Pons (tissue), 1 donor: ENCODE data around the gene COBLL1.

Experiments used
- DNase-seq: peaks from one replicate; pipeline ENCODE4 v3.0.0-alpha.2; 2016; ENCODE audit warnings: low spot score

Gene COBLL1

DNA sequence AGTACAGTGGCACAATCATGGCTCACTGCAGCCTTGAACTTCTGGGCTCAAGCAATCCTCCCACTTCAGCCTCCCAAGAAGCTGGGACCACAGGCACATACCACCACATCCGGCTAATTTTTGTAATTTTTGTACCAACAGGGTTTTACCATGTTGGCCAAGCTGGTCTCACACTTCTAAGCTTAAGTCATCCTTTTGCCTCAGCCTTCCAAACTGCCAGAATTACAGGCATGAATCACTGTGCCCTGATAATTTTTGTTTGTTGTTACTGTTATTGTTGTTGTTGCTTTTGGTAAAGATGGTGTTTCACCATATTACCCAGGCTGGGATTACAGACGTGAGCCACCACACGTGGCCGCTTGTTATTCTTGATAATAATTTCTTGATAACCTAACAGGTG lies 10.5 kb upstream of the COBLL1 start:
- no peak for DNase-seq

DNA sequence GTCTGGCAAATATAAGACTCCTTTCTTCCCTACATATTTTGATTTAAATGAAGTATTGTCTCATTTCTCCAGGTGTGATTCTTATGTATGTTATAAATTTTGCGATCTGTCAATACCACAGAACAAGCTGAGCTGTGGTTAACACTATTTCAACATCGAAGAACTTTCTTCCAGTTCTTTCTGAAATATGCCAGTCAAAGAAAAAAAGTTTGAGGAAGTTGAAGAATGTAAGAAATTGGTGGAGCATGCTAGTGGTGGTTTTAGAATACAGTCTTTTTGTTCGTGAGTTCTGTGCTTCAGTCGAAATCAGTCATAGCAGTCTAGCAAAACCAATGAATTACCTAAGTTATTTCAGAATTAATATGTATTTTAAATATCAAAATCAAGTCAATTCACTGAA lies 8.6 kb upstream of the COBLL1 start:
- DNase-seq = peak; percentile 28

DNA sequence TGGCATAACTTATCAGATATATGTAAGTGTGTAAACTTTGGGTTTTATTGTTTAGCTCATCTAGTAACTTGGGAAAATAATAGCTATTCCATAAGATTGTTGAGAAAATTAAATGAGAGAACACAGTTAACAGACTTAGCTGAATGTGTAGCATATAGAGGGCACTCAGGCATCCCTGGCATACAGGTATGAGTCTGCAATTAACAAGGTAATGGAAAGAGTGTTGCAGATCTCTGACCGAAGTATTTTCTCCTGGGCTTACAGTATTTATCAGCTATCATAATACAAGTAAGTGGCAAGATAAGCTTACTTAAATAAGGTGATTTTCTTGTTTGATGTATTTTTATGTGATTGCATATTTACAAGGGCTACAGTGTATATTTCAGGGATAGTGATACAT lies 7.9 kb upstream of the COBLL1 start:
- no peak for DNase-seq

DNA sequence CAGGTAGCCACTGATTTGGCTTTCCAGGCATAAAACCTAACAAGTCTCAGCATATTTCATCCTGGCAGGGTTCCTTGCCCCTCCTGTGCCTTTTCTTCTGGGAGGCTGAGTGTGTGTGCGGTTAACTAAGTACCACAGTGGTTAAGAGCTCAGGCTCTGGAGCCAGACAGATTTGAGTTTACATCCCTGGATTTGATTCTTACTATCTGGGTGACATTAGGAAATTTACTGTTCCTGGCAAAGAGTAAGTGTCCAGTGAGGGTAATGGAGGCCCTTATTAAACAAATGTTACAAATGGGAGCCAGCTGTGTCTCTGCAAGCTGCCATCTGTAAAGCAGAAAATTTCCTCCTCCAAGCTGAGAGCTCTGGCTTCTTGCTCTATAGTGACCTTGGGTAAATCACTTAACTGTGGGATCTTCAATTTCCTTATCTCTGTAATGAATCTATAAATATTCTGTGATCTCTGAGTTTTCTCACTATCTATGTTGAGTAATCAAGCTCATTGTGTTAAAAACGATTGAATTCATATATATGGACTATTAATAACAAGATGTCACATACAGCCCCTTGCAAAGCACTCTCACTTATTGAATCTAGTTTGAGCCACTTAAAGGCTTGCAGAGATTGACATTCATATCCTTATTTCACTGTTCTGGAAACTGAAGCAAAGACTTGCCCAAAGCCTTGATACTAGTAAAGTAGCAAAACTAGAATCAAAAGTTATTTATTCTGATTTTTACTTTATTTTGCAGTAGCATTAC lies 6.5 kb upstream of the COBLL1 start:
- DNase-seq = no peak

DNA sequence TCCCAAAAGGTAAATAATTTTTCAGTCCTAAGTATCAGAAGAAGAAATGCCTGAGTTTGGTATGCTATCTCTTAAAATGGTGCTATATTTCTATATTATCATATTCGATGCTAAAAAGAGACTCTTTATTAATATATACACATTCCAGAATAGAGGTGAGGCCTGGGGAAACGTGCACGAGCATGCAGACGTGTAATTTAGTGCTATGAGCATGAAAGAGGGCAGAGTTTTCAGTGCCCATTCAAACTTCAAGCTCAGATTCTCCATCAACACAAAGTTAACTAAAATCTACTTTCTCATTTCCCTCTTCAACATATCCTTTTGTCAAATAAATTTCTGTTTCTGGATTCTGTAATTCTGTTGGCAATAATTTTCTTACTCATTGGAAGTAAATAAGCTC lies 5.7 kb upstream of the COBLL1 start:
- no peak for DNase-seq

DNA sequence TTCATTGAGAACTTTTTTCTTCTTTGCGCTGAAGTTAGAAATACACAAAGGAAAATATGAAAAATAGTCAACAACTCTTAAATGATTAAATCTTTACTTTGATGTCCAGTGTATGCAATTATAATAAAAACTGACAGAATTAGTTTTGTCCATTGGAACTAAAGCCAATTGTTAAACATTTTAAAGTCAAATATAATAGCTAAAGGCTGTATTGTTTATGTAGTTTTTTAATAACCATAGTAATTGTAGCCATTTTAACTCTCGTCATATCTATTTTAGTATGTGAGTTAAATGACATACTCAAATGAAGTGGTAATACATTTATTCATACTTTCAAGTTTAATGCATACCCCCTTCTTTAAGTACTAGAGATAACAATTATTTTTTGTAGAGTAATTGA lies 4.7 kb upstream of the COBLL1 start:
- DNase-seq = no peak

DNA sequence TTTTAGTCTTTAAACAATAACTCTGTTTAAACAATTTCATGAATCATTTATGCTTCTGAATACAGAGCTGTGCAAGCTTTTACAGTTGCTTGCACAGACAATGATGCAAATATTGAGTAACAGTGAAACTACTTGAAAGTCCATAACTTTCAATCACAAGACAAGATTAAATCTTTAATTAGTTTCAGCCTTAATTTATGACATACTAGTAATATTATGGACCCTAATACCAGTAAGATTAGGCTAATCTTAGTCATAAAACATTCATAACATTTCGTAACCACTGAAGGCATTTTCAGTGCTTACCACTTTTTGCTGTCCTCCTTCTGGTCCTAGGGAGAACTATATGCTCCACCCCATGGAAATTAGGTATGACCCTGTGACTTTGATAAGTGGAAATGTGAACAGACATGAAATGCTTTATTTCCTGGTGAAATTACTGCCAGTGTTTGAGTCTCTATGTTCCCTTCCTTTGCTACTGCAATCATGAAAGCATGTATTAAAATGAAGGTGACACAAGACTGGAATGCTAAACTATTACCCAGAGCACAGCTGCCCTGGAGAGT lies 1.8 kb upstream of the COBLL1 start:
- DNase-seq = no peak

DNA sequence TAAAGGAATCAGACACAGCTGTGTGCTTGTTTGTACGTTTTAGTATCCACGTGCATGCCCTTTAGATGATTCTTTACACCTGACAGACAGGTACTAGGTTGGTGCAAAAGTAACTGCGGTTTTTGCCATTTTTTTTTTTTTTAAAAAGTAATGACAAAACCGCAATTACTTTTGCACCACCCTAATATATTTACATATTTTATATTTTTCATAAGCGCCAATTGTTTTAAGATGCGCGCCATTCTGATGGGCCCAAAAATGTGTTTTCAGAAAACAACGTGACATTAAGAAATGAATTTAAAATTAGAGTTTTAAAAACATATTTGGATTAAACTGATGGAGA lies 972 bp upstream of the COBLL1 start:
- no peak for DNase-seq

DNA sequence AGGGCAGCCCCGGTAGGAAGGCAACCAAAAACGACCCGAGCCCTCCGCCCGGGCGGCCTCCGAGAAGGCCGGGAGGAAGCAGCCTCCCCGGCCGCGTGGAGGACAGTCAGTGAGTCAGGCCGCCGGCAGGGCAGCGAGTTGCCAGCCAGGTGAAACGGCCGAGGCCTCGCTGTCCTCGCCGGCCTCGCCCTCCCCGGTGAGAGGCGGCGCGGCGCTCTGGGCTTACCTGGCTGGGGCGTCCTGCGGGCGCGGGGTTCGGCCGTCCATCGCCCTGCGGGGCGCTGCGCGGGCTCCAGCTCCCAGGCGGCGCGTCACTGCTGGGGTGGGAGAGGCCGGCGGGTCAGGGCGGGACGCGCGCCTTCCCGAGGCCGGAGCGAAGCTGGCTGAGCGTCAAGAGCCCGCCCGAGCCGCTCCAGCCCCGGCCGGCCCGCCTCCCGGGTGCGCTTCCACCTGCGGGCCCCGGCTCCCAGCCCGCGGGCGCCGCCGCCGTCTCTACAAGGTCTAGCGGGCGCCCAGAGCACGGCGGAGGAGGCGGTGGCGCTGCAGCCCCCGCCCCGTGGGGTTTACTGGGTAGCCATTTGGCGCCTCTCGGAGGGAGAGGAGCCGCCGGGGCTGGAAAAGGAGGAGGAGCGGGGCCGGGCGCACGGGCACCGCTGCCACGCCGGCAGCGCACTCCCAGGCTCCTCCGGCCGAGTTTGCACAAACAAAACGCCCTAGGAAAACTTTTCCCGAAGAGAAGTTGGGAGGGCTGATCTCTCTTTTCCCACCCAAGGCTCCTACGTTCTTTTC lies 499 bp downstream of the COBLL1 start:
- no peak for DNase-seq

DNA sequence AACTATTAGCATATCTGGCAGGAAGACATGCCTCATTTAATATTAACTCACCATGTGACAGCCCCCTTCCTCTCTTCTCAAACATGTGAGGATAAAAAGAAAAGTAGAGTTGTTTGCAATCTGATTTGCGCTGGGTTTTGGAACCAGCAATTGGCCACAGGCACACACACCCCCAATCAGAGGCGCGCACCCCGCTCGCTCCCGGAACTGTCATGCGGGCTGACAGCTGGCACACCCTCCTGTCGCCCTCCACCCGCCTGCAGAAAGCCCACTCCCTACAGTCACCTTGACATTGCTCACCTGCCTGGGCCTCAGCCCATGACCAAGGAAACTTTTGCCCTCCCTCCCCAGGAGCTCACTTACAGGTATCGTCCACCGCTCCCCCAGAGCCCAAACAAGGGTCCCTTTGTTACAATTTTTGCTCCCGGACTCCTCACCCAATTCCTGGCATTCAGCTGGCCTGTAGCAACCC lies 1.1 kb downstream of the COBLL1 start:
- no peak for DNase-seq

DNA sequence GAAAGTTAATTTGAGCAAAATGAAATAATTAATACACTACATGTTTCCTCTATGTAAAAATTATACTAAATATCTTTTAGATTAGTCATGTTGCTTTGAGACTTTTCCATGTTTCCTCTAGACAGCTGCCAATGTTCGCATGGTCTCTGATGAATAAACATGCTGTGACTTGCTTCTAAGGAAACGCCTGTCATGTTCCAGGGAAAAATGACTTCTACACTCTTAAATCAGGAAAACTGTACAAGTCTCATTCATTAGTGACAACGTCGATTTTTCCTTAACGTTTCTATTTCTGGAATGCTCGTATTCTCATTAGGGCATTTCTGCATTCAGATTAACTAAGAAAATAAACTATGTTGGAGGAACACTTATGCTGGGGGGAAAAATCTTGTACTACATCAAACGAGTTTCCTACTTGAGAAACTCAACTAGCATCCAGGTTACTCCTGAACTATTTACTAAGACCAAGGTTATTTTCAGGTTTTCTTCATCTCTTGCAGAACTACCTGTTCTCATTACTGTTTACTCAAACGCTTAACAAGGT lies 1.6 kb downstream of the COBLL1 start:
- DNase-seq = peak; percentile 38

DNA sequence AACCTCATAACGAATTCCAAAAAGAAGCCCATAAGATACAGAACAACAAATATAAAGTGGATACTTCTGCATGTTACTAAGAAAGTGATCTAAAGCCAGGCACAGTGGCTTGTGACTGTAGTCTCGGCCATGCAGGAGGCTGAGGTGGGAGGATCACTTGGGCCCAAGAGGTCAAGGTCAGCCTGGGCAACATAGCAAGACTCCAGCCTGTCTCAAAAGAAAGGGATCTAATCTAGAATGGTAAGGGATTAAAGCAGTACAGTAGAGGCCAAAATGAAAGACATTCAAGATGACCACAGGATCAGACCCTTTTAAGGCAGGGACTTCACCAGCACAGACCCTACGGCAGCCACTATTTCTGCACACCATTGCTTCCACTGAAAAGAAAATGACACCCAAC lies 3.8 kb downstream of the COBLL1 start:
- DNase-seq = no peak

DNA sequence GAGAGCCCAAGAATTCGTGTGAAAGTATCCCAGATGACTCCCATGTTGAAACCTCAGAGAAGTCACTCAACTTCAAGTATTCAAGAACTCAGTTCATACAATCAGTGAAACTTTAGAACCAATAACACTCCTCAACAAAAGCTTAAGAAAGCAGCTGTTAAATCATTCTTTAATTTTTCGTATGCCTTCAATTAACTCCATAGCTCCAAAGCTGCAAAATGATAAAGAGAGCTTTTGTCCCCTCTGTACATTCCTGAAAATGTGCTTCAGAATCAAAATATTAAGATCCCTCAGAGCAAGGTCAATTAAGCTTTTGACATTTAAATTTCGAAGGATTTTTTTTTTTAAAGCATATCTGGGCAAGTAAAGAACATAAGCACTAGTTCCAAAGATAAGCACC lies 4.7 kb downstream of the COBLL1 start:
- DNase-seq = no peak

DNA sequence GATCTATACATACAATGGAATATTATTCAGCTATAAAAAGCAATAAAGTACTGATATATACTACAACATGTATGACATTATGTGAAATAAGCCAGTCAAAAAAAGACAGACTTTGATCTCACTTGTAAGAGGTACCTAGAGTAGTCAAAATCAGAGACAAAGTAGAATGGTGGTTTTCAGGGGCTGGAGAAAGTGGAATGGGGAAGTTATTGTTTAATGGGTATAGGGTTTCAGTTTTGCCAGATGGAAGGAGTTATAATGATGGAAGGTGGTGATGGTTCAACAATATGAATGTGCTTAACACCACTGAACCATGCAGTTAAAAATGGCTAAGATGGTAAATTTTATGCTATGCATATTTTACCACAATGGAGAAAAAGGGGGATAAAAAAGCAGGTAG lies 6.3 kb downstream of the COBLL1 start:
- no peak for DNase-seq

DNA sequence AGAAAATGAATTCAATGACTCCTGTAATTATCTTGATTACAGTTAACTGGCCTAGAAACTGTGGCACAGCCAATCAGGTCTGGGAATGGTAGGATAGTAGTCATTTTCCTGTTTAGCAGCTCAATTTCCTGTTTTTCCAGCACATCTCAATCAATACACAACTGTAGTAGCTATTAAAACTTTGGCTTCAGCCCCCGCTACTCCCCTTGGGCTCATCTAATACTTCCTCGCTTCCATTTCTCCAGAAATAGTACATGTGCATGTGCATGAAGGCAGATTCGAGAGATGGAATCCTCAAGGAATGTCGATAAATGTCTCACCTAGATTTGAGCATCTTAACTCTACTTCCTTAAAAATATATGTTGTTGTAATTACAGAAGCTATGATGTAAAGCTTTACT lies 9.7 kb downstream of the COBLL1 start:
- DNase-seq = no peak

DNA sequence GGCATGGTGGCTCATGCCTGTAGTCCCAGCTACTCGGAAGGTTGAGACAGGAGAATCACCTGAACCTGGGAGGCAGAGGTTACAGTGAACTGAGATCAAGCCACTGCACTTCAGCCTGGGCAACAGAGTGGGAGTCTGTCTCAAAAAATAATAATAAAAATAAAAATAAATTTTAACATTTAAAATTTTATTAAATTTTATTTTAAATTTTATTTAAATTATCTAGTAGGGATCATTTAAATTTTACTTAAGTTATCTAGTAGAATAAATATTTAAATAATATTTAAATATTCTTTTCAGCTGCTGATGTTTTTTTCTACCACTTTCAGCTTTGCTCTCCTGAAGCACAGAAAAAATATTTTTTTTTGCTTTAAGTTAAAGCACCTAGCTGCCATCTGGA lies 10.4 kb downstream of the COBLL1 start:
- no peak for DNase-seq

DNA sequence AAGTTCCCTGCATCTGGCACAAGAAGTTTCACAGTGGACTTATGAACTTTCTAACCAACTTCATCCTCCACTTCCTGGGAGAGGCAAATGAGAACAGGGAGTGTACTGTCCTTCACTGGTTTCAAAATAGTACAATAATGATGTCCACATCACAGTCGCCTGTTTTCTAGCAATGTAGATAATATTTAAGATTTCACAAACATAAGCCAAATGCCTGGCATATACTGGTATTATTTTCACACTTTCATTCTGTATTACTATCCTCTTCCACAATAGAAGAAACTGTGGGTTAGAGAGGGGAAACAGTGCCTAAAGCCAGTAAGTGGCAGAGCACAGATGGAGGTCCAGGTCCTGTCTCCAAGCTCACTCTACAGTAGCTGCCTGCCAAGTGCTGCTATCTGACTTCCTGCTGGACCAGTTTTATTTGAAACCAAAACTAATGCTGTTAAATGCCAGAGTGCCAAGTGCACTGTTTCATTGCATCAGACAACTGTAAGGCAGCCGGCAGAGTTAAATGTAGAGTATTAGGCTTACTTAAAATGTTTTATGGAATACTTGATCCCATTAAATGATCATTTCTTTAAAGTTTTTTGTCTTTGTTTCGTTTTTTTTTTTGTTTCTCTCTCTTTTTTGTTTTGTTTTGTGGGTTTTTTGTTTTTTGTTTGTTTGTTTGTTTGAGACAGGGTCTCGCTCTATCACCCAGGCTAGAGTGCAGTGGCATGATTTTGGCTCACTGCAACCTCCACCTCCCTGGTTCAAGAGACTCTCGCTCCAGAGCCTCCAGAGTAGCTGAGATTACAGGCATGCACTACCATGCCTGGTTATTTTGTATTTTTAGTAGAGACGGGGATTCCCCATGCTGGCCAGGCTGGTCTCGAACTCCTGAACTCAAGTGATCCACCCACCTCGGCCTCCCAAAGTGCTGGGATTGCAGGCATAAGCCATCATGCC lies 15.1 kb downstream of the COBLL1 start:
- DNase-seq = no peak

DNA sequence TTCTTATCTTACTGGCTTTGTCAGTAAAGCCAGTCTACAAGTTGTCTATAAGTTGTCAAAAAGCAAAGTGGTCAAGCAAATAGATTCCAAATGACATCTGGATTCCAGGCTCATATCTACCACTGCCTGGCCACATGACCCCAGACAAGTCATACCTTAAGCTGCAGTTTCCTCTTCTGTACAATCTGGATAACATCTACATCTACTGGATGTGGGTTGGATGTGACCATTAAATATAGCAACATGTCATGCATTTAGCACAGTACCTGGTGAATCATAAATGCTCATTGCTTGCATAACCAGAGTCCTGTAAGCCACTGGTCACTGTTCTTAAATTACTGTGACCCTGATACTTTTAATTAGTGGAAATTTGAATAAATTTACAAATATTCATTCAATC lies 16.8 kb downstream of the COBLL1 start:
- no peak for DNase-seq

DNA sequence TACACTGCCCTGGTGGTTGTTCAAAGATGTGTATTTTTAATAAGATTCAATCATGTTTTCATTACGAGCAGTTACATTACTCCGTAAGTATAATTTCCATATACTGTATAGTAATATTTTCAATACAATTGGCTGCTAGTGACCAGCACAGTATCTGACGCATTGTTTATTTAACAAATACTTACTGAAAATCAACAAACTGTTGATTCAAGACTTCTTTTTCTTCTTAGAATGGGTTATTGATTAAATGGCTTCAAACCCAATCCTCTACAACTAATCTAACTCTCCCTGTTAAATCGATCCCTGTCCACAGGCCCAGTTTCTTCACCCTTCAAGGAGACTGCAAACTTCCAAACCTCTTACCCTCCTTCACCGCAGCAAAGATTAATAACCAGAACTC lies 18.5 kb downstream of the COBLL1 start:
- DNase-seq = no peak

DNA sequence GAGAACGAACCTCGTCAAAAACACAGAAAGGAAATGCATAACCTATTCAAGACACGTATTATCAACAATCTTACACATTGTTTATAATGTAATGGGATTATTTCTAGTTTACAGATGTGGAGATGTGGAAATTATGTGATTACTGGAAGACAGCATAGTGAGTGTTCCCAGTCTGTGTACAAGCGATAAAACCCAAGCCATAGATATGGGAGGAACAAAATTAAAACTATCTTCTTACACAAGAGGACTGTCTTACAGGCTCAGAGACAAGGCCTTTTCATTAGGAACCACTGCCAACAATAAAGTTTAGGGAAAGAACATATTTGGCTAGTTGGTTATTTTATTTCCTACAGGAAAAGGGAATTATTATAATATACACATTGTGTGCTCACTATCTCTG lies 20.3 kb downstream of the COBLL1 start:
- DNase-seq = no peak

DNA sequence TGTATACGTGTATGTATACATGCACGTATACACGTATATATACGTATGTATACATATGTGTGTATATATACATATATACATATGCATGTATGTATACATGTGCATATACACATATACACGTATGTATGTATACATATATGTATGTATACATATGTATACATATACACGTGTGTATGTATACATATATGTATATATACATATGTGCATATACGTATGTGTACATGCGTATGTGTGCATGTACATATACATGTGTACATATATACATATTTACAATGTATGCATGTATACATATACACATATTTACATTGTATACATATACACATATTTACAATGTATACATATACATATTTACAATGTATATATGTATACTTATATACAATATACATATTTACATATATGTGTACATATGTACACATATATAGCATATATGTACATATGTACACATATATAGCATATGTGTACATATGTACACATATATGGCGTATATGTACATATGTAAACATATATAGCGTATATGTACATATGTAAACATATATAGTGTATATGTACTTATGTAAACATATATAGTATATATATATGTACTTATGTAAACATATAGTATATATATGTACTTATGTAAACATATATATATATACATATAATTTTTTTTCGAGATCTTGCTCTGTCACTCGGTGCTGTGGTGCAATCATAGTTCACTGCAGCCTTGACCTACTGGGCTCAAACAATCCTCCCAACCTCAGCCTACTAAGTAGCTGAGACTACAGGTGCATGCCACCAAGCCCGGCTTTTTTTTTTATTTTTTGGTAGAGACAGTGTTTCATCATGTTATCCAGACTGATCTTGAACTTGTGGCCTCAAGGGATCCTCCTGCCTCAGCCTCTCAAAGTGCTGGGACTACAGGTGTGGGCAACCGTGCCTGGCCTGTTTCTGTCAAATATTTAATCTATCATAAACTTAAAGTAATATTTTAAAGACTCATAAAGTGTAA lies 23.2 kb downstream of the COBLL1 start:
- DNase-seq = no peak
